ENCODE data around the gene FAM25A.
A peak's percentile ranks its signal among the peaks of the same experiment; 100 is the strongest.
"Not testable (repeated sequence)": the region's sequence is repeated elsewhere in the genome, so short reads cannot be mapped to it uniquely, and the experiment has no call there.

FAM25A gene

DNA sequence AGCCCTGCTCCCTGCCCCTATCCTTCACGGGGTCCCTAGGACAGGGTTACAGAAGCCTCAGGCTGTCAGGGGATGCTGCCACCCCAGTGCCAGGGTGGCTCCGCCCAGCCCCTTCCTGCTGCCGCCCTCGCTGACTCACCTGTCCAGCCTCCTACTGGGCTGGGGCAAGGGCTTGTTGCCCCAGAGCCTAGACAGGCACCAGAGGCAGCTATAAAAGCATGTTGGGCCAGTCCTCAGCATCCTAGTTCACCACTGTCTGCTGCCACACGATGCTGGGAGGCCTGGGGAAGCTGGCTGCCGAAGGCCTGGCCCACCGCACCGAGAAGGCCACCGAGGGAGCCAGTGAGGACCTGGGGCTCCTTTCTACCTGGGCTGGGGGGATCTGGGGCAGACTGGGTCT is at the start of gene FAM25A:
Gene FAM25A, plus strand, starts transcription at position 239 of the 400 bp plus-strand sequence. Its CDS starts 31 bp downstream, at position 270.
- not testable (repeated sequence) for DNase-seq

DNA sequence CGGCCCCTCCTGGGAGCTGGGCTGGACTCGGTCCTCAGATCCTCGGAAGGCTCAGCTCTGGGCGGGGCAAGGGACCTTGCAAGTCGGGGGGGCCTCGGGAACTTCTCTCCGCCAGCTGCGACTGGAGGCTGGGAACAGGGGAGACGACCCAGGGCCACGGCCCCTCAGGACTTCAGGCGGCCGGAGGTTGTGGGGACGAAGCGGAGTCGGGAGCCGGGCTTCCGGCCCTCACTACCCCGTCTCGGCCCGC is 49.2 kb upstream of the FAM25A start:
- no peak for DNase-seq

DNA sequence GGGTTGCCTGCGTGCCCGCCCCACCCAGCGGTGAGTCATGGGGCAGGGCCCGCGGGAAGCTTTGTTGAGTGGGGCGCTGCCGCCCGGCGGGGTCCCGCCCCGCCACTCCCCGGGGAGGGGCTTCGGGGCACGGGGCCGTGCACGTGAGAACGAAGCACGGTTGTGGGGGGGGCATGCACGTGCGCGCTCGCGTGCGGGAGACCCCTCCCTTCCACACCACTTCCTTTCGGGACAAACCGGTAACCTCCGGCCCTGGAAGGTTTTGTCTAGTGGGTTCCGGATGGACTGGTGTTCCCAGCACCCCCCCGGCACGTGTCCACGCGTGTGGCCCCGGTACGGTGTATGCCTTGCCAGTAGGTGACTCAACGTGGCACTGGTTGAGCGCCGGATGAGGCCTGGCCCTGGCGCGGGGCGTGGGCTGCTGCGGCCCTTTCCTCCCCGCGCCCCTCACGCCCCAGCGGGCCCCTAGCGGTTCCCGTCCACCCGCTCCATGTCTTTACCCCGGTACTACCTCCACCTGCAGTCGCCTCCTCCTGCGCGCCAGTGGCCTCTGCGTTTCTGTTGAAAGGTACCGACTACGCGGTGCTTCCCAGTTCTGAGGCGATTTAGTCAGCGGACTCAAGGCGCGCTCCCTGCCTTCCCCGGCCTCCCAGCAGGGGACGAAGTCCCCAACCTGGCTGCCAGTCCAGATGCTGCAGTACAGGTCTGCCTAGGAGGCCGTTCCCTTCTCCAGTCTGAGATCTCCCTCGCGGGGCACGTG is 48.7 kb upstream of the FAM25A start:
- peak; percentile 89 for DNase-seq

DNA sequence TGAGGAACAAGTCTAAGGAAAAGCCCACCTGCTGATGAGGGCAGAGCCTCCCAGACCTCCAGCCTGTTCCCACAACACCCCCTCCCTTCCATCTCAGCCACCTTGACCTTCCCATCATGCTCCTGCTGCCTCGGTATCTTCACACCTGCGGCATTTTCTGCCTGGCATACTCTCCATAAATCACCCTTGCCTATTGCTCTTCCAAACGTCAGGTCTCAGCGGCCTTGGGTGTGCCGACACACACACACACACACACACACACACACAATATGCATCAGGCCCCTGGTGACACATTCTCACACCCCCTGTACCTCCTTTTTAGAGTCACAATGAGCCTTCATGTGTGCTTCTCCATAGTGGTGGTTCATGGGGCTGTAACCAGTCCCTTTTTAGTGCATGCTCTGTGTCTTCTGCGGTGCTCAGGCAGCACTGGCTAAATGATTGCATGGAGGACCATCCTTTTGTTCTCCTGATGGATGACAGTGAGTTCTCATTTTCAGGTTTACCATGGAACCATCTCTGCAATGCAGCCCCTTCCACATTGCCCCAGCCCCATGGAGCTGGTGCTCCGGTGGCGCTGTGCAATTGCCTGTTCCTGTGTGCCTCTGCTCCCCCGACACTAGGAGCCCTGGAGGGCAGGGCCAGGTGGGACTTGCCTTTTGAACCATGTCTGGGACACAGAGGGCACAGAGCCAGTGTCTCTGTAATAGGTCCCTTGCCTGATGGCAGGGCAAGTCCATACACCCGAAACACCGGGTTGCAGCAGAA is 47.3 kb upstream of the FAM25A start:
- DNase-seq: no peak

DNA sequence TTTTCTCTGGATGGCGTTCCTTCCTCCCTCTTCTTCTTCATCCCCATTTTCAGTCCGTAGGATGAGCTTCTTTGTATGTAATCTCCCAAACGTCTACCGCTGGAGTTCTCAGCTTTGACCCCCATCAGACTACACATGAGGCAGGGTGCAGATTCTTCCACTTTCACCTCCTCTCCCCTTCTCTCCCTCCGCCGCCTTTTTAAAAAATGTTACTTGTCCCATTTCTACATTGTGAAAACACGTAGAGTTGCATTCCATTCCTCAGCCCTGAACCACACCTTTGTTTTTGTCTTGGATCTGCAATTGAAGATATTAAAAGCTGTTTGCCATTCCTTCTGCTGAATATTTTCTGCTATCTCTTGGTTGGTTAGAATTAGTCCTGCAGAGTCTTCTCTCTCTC is 45.6 kb upstream of the FAM25A start:
- no peak for DNase-seq

DNA sequence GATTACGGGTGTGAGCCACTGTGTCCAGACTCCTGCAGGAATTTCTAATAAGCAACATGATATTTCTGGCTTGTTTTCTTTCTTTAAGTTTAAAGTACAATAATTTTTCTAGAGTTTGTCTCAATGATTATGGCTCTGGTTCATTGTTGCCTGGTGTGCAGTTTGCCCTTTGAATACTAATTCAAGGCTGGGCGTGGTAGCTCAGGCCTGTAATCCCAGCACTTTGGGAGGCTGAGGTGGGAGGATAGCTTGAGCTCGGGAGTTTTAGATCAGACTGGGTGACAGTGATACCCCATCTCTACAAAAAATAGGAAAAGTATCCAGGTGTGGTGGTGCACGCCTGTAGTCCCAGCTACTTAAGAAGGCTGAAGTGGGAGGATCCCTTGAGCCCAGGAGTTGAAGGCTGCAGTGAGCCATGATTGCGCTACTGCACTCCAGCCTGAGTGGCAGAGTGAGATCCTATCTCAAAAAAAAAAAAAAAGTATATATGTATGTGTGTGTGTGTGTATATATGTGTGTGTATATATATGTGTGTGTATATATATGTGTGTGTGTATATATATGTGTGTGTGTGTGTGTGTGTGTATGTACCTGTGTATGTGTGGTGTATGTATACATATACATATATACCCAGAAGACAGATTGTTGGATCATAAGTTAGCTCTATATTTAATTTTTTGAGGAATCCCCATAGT is 43.6 kb upstream of the FAM25A start:
- no peak for DNase-seq

DNA sequence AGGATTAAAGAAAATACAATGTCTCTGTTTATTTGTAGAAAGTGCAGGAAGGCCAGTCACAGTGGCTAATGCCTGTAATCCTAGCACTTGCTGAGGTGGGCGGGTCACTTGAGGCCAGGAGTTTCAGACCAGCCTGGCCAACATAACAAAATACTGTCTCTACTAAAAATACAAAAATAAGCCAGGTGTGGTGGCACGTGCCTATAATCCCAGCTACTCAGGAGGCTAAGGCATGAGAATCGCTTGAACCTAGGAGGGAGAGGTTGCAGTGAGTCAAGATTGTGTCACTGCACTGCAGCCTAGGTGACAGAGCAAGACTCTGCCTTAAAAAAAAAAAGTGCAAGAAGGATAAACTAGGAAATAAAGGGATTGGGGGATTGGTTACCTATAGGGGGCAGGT is 41.6 kb upstream of the FAM25A start:
- DNase-seq: not testable (repeated sequence)

DNA sequence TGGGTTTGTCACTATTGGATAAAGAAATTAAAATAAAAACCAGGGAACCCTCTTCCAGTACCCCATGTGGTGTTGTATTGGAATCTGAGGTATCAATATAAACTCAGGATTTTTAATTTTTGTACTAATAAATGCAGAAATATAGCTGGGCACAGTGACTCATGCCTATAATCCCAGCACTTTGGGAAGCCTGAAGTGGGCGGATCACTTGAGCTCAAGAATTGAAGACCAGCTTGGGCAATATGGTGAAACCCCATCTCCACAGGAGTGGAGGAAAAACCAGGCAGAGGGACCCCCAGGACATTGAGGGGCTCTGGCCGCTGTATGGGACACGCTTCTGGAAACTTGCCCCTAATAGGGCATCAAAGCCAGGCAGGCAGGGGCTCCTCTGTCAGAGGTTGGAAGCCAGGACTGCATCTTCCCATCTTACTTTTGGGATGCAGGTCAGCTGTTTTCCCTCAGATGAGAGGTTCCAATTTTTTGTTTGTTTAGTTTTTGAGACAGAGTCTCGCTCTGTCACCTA is 40.7 kb upstream of the FAM25A start:
- no peak for DNase-seq

DNA sequence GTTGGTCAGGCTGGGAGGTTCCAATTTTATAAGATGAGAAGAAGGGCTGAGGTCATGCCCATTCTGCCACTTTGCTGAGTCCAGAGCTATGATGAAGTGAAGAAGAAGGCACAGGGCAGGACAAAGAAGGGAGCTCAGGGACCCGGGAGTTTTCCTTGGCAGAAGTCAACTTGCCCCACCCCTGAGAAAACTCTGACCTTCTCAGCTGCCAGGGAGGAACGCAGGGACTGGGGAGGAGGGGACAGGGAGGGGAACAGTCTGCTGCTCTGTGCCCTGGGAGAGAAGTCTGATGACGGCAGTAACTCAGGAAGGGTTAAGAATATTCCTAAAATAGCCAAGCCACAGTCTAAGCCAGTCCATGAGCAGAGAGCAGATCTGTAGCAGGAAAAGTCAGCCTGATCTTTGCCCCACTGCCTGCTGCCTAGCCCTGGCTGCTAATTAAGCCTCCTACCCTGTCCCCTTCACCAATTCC is 40.1 kb upstream of the FAM25A start:
- DNase-seq: no peak

DNA sequence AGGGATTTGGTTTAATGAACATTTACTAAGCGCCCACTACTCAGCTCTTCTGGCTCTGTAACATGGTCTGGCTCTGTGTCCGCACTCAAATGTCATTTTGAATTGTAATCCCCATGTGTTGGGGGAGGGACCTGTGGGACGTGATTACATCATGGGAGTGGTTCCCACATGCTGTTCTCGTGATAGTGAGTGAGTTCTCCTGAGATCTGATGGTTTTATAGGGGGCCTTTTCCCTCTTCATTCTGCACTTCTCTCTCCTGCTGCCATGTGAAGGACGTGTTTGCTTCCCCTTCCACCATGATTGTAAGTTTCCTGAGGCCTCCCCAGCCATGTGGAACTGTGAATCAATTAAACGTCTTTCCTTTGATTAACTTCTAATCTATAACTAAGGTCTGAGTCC is 39.1 kb upstream of the FAM25A start:
- DNase-seq: not testable (repeated sequence)

DNA sequence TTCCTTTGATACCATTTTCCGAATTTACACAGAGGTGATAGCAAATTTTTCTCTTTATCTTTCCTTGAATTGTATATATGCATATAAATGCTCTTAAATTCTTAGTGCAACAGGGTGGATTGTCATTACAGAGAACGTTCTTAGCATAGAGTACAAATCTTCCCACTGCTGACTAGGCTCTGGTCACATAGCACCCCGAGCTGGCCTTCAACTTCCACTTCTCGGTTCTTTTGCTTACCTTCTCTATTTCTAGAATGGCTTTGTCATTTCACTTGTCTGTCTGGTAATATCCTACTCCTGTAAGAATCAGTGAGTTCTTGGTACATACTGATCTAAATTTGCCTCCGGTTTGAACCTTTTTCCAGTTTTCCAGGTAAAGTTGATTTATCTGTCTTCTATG is 38.4 kb upstream of the FAM25A start:
- no peak for DNase-seq

DNA sequence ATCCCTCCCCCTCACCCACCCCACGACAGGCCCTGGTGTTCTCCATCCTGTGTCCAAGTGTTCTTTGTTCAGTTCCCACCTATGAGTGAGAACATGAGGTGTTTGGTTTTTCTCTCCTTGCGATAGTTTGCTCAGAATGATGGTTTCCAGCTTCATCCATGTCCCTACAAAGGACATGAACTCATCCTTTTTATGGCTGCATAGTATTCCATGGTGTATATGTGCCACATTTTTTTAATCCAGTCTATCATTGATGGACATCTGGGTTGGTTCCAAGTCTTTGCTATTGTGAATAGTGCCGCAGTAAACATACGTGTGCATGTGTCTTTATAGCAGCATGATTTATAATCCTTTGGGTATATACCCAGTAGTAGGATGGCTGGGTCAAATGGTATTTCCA is 35.6 kb upstream of the FAM25A start:
- DNase-seq: not testable (repeated sequence)

DNA sequence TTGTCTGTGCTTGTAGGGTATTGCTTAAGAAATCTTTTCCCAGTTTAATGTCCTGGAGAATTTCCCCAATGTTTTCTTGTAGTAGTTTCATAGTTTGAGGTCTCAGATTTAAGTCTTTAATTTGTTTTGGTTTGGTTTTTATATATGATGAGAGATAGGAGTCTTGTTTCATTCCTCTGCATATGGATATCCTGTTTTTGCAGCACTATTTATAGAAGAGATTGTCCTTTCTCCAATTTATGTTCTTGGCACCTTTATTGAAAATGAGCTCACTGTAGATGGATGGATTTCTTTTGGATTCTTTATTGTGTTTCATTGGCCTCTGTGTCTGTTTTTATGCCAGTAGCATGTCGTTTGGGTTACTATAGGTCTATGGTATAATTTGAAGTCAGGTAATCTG is 31.6 kb upstream of the FAM25A start:
- no peak for DNase-seq

DNA sequence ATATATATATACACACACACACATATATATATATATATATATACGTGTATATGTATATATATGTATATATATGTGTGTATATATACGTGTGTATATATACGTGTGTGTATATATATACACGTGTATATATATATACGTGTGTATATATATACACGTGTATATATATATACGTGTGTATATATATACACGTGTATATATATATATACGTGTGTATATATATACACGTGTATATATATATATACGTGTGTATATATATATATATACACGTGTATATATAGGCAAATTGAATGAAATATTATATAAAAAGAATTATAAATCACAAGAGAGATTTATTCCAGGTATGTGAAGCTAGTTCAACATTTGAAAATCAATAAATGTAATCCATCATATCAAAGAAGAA is 28.7 kb upstream of the FAM25A start:
- not testable (repeated sequence) for DNase-seq

DNA sequence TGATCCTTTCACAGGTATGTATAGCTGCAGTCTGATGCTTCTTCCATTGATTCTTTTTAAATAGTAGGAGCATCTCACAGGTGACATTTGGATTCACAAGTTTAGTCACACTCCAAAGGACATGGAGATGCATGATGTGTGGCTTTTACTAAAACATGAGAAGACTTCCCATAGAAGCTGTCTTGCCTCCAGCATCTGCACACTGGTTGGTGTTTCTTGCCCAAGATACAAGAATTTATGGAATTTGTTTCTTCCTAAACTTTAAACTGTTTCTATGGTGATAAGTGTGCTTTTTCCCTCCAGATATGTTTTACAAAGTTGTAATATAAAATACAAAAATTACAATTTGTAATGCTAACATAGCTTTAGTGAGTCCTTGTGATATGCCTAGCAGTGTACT is 27.6 kb upstream of the FAM25A start:
- no peak for DNase-seq

DNA sequence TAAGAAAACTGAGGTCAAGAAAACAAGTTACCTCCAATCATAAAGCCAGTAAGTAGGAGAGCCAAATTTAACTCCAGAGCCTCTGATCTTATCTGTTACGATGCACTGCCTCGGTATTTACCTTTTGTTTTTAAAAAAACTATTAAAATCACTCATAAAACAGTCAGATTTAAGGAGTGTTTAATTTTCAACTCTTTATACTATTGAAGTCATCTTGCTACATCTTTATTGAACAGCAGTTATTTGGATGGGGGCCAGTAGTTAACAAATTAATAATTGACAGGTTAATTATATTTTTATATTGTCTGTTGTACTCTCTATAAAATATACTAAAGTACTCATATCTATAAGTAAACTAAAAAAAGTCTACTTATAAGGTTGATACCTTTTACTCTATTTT is 27.2 kb upstream of the FAM25A start:
- DNase-seq: no peak

DNA sequence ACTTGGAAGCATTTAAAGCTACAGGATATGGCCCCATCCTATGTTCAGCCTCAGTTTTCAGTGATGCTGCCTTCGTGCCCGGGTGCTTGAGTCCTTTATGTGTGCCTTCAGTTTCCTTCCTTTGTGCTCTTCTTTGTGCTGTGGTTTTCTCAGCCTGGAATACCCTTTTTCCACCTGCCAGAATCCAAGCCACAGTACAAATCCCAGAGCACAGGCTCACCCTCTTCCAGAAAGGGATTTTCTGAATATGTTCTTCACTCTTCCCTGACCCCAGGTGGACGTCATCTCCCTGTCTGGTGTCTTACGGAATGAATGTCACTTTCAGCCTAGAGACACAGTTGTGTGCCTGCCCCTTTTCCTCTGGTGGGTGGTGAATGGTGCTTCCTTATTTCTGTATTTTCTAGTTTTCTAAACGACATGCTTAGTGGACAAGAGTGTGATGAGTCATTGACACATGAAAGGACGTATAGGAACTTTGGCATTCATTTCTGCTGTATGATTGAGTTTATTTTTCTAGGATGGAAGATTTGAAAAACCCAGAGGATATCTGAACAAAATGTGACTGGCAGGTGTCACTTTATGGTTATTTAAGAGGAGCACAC is 20.2 kb upstream of the FAM25A start:
- not testable (repeated sequence) for DNase-seq

DNA sequence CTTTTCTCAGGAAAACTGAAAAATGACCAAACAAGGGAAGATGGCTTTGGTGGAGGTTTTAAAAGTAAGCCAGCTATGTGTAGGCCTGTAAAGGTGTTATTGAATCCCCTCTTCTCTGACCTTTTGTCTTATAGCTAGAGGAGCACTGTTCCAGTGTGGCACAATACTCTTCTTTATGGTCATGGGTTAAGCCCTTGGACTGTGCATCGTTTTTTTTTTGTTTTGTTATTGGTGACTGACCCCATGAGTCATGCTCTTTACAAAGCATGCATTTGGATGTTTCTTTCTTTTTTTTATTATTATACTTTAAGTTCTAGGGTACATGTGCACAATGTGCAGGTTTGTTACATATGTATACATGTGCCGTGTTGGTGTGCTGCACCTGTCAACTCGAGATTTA is 19.6 kb upstream of the FAM25A start:
- DNase-seq: no peak

DNA sequence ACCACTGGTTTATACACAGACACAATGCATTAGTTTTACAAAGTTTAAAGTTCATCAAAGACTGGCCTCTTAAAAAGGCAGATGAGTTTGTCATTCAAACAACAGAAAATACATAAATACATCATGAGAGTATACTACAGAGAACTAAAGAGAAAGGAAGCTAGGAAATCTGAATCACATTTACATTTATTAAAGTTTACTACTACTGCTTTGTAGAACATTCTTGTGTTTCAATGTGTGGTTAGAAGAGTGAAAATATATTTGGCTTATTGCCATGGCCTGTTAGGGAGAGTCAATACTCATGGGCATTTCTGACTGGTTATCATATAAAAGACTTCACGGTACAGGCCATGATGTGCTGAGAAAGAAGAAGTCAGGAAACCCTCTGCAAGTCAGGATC is 13.0 kb upstream of the FAM25A start:
- not testable (repeated sequence) for DNase-seq

DNA sequence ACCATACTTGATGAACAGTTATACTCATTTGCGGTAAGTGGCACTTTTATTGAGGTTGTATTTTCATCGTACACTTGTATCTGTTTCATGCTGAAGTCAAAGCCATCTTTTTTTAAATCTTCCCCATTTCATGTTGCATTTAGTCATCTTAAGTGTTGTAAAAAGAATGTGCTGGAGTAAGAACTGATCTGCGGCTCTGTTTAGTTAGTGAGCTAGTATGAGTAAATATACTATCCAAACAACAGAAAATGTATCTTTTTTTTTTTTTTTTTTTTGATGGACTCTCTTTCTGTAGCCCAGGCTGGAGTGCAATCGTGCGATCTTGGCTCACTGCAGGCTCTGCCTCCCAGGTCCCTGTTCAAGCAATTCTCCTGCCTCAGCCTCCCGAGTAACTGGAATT is 12.4 kb upstream of the FAM25A start:
- DNase-seq: not testable (repeated sequence)

DNA sequence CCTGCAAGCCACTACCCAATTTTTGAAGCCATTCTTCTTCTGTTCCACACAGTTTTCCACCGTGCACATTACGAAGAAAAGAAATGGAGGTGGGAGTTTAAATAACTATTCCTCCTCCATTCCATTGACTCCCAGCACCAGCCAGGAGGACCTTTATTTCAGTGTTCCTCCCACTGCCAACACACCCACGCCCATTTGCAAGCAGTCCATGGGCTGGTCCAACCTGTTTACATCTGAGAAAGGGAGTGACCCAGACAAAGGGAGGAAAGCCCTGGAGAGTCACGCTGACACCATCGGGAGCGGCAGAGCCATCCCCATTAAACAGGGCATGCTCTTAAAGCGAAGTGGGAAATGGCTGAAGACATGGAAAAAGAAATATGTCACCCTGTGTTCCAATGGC is 11.8 kb upstream of the FAM25A start:
- DNase-seq: not testable (repeated sequence)

DNA sequence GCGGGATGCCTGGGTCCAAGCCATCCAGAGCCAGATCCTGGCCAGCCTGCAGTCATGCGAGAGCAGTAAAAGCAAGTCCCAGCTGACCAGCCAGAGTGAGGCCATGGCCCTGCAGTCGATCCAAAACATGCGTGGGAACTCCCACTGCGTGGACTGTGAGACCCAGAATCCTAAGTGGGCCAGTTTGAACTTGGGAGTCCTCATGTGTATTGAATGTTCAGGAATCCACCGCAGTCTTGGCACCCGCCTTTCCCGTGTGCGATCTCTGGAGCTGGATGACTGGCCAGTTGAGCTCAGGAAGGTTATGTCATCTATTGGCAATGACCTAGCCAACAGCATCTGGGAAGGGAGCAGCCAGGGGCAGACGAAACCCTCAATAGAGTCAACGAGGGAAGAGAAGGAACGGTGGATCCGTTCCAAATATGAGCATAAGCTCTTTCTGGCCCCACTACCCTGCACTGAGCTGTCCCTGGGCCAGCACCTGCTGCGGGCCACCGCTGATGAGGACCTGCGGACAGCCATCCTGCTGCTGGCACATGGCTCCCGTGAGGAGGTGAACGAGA is 10.9 kb upstream of the FAM25A start:
- DNase-seq: not testable (repeated sequence)

DNA sequence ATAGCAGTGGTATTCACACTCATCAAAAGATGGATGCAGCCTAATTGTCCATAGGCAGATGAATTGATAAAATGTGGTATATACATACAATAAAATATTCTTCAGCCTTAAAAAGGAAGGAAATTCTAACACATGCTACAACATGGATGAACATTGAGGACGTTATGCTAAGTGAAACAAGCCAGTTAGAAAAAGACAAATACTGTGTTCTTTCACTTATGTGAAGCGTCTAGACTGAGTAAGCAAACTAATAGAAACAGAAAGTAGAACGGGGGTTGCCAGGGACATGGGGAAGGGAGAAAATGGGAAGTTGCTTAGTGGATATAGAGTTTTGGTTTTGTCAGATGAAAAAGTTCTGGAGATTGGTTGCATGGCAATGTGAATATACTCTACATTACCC is 6.6 kb upstream of the FAM25A start:
- not testable (repeated sequence) for DNase-seq

Data from stimulated activated CD4-positive, alpha-beta T cell treated with anti-CD3 and anti-CD28 coated beads, Interleukin-15, amount 100 ng/mL, for 24 hours (primary cell).